GM21367 (cell line): Measurements from ENCODE around the gene BARHL1.

ENCODE experiments used
- ATAC-seq: cut with Tn5 transposase; IDR thresholded peaks from one replicate; pipeline ENCODE4 v1.9.1; 2021; ENCODE audit not compliant: unreplicated experiment

The BARHL1 gene

DNA sequence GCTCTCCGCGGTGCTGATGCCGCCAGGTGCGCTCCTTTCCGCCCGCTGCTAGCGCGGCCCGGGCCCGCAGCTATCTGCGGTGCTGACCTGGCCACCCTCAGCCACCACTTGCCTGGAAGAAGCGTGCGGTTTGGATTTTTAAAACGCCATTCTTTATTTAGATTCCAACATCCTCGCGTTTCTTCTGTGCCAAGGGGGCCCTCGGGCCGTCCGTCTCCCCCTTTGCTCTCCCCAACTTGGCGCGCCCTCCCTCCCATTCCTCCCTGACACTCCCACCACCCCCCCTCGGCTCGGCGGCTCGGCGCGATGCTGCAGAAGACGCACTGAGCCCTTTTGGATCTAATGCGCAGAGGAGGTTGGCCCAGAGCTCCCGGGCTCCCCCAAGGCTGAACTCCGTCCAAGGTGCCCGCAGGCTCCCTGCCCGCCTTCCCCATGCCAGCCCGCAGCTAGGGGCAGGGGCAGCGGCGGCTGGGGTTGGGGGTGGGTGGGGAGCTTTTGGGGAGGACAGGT, at the start of gene BARHL1:
Gene BARHL1 (plus strand): TSS at position 331 of the 510 bp plus-strand sequence. CDS start 192 bp downstream, outside the sequence.
- no peak for ATAC-seq

DNA sequence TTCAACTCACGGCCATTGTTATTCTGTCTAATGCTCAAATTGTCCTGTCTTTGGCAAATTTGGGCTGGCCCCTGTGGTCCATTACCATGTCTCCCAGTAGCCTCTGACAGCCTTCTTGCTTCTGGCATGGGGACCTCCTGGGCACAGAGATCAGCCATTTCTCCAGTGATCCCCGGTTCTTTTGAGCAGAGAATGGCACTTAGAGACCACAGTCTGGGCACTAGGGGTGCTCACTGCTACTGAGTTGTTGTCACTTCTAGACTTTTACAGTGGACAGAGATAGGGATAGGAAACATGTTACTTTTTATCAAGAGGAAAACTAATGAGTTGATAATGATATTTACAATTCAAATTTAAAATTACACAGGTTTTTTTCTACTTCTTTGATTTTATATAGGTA, 47.6 kb upstream of the BARHL1 start:
- ATAC-seq: no peak

DNA sequence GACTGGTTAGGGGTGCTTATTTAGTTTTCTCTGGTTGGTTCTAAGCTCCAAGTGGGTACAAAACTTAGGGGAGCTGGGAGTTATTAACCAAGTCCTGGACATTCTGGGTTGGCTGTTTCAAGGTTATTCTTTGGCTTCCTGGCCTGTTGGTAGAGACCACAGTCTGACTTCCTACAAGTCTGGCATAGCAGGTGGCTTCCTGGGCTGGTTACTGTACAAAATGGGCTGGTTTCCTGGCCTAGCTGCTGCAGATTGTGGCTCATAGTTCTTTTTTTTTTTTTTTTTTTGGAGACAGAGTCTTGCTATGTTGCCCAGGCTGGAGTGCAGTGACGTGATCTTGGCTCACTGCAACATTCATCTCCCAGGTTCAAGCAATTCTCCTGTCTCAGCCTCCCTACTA, 46.3 kb upstream of the BARHL1 start:
- no peak for ATAC-seq

DNA sequence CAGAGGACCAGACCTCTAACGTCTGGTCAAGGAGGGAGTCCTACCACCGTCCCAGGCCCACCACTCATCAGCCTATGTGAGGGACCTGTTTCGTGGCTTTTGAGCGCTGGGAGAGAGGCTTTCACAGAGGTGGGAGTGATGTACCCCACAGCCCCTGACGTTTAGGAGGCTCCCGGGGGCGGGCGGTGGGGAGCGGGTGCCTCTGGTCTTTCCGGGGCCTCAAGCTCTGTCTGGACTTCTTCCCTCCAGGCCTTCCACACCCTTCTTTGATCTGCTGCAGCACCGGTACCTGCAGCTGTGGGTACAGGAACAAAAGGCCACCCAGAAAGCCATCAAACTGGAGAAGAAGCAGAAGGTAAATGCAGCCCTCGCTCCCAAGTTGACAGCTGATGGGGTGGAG, 45.1 kb upstream of the BARHL1 start:
- no peak for ATAC-seq

DNA sequence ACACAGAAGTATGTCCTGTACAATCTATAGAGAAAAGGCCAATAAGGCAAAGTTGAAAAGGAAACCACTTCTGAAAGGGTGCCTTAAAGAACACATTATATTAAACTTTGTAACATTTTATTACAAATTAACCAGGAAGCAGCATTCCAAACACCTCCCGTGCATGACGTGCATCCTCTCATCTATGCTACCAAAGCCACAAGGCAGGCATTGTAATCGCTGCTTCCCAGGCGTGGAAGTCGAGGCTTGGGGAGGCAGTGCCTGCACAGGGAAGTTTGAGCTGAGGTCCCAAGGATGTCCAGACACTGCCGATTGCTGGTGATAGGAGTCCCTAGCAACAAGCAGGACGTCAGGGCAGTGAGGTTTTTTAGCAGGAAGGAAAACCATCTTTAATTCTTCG, 44.3 kb upstream of the BARHL1 start:
- ATAC-seq: no peak

GRCh38 chr9:132539096-132539495, 43.3 kb upstream of the BARHL1 start:
- ATAC-seq: no peak

- ATAC-seq: no peak
Observed at GRCh38 chr9:132541051-132541450, 41.4 kb upstream of the BARHL1 start.

DNA sequence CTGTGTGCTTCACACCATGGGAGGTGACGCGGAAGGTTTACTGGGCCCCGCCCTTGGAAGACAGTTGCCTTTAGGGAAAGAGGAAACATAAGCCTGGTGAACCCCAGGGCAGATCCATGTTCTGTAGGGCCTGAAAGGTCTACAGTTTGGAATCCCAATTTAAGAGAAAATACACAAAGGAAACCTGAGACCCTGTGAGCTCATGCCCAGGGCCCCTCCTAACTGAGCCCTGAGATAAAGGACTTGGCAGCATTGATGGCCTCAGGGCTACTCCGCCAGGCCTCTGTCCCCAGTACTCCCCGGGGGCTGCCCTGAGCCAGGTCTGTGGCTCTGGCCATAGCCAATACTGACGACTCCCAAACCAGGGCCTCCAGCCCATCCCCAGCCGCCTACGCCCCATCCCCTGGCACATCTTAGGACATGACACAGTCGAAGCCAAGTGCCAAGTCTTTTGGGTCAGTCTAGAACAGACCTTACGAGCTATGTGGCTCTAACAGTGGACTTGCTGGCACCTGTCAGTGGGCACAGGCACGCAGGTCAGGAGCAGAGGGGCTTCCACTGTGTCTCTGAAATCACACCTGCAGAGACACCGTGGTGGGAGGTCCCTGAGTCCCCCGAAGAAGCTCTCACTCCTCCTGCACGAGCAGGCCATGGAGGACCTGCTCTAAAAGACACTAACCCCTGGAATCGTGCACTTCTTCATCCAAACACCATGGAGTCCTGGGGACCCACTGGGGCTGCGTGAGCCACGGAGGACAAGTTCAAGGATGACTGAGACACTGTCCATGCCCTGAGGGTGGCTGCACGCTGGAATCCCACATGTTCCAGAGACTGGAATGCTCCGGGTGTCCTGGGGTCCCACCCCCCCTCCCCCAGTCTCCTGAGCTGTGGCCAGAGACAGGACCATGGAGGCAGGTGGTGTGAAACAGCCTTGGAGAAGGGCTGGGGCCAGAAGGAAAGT, 40.3 kb upstream of the BARHL1 start:
- ATAC-seq: no peak

DNA sequence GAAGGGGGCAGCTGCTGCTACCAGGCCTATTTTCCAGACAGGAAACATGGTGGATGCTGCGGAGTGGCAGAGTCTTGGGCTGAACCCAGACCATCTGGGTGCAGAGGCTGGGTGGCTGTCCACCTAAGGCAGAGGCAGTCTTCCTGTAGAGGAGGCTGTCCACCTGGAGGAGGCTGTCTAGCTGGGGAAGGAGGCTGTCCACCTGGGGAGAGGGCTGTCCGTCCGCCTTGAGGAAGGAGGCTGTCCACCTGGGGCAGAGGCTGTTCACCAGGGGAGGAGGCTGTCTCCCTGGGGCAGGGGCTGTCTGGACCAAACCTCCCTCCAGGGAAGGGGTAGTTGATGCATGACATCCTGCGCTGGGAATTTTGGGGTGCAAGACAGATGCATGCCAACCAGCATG, 39.2 kb upstream of the BARHL1 start:
- ATAC-seq: no peak

GRCh38 chr9:132543960-132544359, 38.4 kb upstream of the BARHL1 start:
- no peak for ATAC-seq

GRCh38 chr9:132545578-132545977, 36.8 kb upstream of the BARHL1 start:
- ATAC-seq: no peak

DNA sequence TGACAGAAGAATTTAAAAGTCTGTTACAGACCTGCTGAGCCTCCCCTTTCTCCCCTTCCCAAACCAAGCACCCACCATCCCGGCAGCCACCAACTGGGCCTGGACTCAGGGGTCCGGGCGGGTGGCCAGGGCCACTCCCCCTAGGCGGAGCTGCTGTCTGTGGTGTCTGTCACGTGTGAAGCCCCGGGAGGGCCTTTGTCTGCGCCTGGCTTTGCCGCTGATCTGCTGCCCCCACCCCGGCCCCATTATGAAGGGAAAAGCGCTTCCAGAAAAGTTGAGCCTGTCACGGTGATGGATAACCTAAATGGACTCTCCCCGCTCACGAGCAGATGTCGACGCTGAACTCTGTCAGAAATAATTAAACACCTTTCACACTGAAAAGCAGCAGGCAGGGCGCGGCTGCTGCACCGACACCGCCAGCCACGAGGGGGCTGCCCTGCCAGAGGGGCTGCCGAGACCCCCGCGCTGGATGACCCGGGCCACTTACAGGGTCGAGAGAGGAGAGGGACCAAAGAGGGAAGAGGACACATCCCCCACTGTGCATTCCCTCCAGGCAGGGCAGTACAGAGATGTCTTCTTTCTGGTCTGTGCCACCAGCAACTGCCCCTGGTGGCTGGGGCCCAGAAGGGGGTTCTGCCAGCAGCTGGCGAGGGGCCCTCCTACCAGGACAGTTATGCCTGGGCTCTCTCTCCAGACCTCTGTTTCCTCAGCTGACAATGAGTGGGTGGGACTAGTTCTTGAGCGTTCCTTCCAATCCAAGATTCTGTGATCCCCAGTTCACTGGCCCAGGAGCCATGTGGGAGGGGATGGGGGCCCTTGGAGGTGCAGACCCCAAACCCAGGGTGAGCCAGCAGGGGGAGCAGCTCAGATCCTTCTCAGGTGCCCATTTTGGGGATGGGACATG, 36.0 kb upstream of the BARHL1 start:
- ATAC-seq: no peak

GRCh38 chr9:132547052-132547431, 35.4 kb upstream of the BARHL1 start:
- no peak for ATAC-seq

DNA sequence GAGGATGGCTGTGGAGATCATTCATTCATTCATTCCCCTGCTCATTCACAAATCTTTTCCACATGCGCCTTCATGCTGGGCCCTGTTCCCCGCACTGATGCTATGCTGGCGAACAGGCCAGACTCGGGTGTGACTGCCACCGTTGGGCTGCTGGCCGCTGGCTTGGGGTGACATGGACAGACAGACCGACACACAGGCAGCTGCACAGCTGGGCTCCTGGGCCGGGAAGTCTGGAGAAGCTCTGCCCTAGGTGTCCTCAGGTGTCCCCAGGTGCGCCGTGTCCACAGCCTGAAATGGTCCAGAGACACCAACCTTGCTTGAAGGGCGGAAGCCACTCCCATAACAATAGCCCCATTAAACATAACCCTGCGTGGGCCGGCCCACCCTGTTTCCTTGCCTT, 35.0 kb upstream of the BARHL1 start:
- no peak for ATAC-seq

DNA sequence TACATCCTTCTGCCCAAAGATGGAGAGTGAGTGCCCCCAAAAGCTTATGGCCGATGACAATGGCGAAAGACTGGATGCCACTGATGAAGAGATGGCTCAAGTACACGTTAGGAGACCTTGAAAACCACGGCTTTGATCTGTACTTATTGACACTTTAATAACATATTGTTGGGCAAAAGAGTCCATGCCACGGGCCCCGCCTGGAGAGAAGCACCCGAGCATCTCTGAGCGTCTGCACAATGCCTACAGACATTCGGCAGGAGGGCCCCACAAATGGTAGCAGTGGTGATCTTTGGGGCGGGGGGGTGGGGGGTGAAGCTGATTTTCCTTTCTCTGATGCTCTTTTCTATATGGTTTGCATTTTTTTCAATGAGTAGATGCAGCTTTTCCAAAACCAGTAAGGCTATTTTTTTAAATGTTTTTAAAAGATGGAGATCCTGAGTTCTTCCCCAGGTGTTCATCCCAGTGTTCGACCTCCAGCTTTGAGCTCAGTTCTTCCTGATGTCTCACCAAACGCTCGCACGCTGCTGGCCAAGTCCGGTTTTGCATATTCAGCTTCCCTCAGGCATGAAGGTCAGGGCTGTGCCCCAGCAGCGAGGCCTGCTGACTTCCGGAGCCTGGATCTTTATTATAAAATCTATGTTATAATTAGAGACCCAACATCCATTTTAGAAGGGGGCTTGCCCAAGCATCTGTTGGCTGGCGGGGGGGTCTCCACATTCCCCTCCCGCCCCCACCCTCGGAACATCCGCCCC, 34.3 kb upstream of the BARHL1 start:
- ATAC-seq: no peak

DNA sequence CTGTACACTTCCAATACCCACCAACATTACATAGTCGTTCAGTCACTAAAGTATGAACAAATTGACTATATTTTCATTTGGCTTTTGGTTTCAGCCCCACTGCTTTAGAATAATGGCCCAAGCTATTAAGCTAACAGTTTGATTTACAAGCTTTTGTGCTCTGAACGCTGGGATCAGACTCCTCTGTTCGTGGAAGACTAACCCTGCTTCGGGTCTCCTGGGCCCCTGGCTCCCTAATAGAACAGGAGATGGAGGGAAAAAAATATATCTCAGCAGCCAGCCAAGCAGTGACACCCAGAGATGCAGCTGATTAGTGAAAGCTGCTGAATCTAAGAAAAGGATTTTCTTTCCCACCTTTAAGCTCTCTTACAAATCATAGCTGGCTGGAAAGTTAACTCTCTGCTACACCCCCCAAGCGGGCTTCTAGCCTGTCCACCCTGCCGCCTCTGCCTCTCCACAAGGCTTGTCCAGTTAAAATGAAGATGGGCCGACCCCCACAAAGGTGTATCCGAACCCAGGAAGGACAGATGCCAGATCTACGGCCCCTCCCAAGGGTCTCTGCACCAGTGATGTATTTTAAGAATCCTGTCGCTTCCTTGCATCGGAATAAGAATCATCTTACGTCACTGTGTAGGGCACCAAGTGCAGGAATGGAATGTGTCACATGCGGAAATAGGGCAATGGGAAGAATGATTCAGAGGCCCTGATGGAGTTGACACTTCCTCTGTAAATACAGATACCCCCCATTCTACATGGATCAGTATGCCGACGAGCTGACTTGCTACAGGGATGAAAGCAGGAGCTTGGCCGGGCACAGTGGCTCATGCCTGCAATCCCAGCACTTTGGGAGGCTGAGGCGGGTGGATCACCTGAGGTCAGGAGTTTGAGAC, 33.4 kb upstream of the BARHL1 start:
- no peak for ATAC-seq

DNA sequence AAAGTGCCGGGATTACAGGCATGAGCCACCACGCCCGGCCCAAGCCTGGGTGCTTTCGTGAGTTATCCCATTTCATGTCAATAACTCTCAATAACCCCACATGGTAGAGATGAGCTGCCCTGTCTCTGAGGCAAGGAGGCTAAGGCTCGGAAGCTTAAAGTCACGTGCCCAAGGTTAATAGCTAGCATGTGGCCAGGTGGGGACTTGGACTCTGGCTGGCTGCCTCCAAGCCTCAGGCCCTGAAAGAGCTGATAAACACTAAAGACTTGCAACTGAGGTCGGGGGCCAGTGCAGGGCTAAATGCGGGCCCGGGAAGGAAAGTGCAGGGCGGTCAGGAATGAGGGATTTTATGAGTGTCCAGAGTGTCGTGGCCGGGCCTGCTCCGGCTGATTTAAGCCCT, 30.9 kb upstream of the BARHL1 start:
- no peak for ATAC-seq

GRCh38 chr9:132552041-132552440, 30.4 kb upstream of the BARHL1 start:
- no peak for ATAC-seq

- ATAC-seq: no peak
Observed at GRCh38 chr9:132554755-132555154, 27.7 kb upstream of the BARHL1 start.

- no peak for ATAC-seq
Observed at GRCh38 chr9:132555528-132555927, 26.9 kb upstream of the BARHL1 start.
